ENCODE data around the gene SLC39A13.

SLC39A13 gene

GRCh38 chr11:47433157-47433556 is 24.8 kb downstream of the SLC39A13 start:
- DNase-seq: no peak

GRCh38 chr11:47434011-47434786 is 25.8 kb downstream of the SLC39A13 start:
- DNase-seq: no peak

- no peak for DNase-seq
Measured at GRCh38 chr11:47435687-47436086, 27.3 kb downstream of the SLC39A13 start.

- DNase-seq: no peak
Measured at GRCh38 chr11:47436726-47437125, 28.3 kb downstream of the SLC39A13 start.

GRCh38 chr11:47437218-47437745 is 28.9 kb downstream of the SLC39A13 start:
- no peak for DNase-seq

GRCh38 chr11:47437746-47438418 is 29.5 kb downstream of the SLC39A13 start:
- no peak for DNase-seq

GRCh38 chr11:47438721-47439120 is 30.3 kb downstream of the SLC39A13 start:
- no peak for DNase-seq

- DNase-seq: no peak
Measured at GRCh38 chr11:47440054-47440476, 31.7 kb downstream of the SLC39A13 start.

GRCh38 chr11:47441421-47441820 is 33.0 kb downstream of the SLC39A13 start:
- no peak for DNase-seq

- DNase-seq: no peak
Measured at GRCh38 chr11:47442514-47442913, 34.1 kb downstream of the SLC39A13 start.

GRCh38 chr11:47443028-47443700 is 34.8 kb downstream of the SLC39A13 start:
- no peak for DNase-seq

GRCh38 chr11:47443817-47444216 is 35.4 kb downstream of the SLC39A13 start:
- no peak for DNase-seq

- DNase-seq: no peak
Measured at GRCh38 chr11:47445840-47446239, 37.5 kb downstream of the SLC39A13 start.

- no peak for DNase-seq
Measured at GRCh38 chr11:47446833-47447232, 38.4 kb downstream of the SLC39A13 start.

- no peak for DNase-seq
Measured at GRCh38 chr11:47447906-47448305, 39.5 kb downstream of the SLC39A13 start.

GRCh38 chr11:47448566-47449427 is 40.4 kb downstream of the SLC39A13 start, which contains the start of gene RAPSN:
Gene RAPSN, minus strand, starts transcription at chr11:47449136. Its CDS starts 172 bp downstream, at chr11:47448964.
- DNase-seq: no peak

GRCh38 chr11:47449541-47449940 is 41.2 kb downstream of the SLC39A13 start:
- DNase-seq: no peak

- DNase-seq: no peak
Measured at GRCh38 chr11:47451436-47451835, 43.0 kb downstream of the SLC39A13 start.

- no peak for DNase-seq
Measured at GRCh38 chr11:47451990-47452389, 43.6 kb downstream of the SLC39A13 start.

- DNase-seq: no peak
Measured at GRCh38 chr11:47453365-47453764, 45.0 kb downstream of the SLC39A13 start.

- peak; percentile 40 for DNase-seq
Measured at GRCh38 chr11:47454258-47454671, 45.9 kb downstream of the SLC39A13 start.

GRCh38 chr11:47460571-47461235 is 52.3 kb downstream of the SLC39A13 start:
- DNase-seq: no peak

Data from activated CD4-positive, alpha-beta T cell treated with anti-CD3 and anti-CD28 coated beads for 1 hour (primary cell).